ENCODE measurements around the gene GSG1L. TPM values are rescaled to one million over a fixed set of nuclear protein-coding genes. Genes with fewer than 3 reads are reported as not detected.

GSG1L gene
- total RNA-seq, 5 donors from 2014 or later (not counting 1 experiment from before 2014, with no cell fraction given) = not detected

GRCh38 chr16:27739606-27740357, 323.7 kb downstream of the GSG1L start:
- H3K27me3 ChIP-seq (replicated peaks in 1 of 2; ENCODE audit: control insufficient read depth in 2 of 2, extremely low read depth in 1 of 2, insufficient read depth in 2 of 2, low read length in 1 of 2) = no peaks in the 10 kb centered on the region
- no peak overlapping the region for H3K27ac ChIP-seq (ENCODE audit: low read length)
- no peak overlapping the region for H3K4me3 Mint-ChIP-seq
- ATAC-seq (replicated peaks in 1 of 4) (no peak), DNase-seq (no peak)
- ChIA-PET CTCF (no interaction called here), POLR2A (no interaction called here)
- H3K36me3 ChIP-seq (ENCODE audit: control insufficient read depth in 2 of 2, extremely low read depth in 1 of 2, insufficient read depth in 1 of 2, low read length in 1 of 2) = peaks cover 2 to 8% of the 10 kb centered on the region in 2 donors
- H3K9me3 ChIP-seq = no peaks in the 10 kb centered on the region
- no peaks in the 10 kb centered on the region for H3K27me3 Mint-ChIP-seq
- WGBS (ENCODE audit: insufficient coverage) = 89% methylated on average over 10 of the region's 17 CpGs
- no peaks in the 10 kb centered on the region for H3K9me3 Mint-ChIP-seq
- no peak overlapping the region for H3K27ac Mint-ChIP-seq
- no peaks in the 10 kb centered on the region for H3K4me1 ChIP-seq (ENCODE audit: control insufficient read depth in 1 of 2, extremely low read depth in 1 of 2, insufficient read depth in 2 of 2, low read length in 2 of 2)
- H3K4me3 ChIP-seq (ENCODE audit: control insufficient read depth in 1 of 2, extremely low read depth in 1 of 2, low read length in 1 of 2) = no peak overlapping the region
- H3K36me3 Mint-ChIP-seq = peaks cover 58% of the 10 kb centered on the region
- H3K4me1 Mint-ChIP-seq = no peaks in the 10 kb centered on the region

- DNase-seq (no peak), ATAC-seq (replicated peaks in 1 of 4) (no peak)
- no peaks in the 10 kb centered on the region for H3K4me1 Mint-ChIP-seq
- H3K27me3 Mint-ChIP-seq = no peaks in the 10 kb centered on the region
- H3K4me3 Mint-ChIP-seq = no peak overlapping the region
- ChIA-PET POLR2A (no interaction called here), CTCF (no interaction called here)
- H3K36me3 Mint-ChIP-seq = peaks cover 58% of the 10 kb centered on the region
- no peaks in the 10 kb centered on the region for H3K27me3 ChIP-seq (replicated peaks in 1 of 2; ENCODE audit: control insufficient read depth in 2 of 2, extremely low read depth in 1 of 2, insufficient read depth in 2 of 2, low read length in 1 of 2)
- H3K9me3 ChIP-seq = no peaks in the 10 kb centered on the region
- 90% methylated on average over 10 of the region's 11 CpGs for WGBS (ENCODE audit: insufficient coverage)
- H3K27ac ChIP-seq (ENCODE audit: low read length) = no peak overlapping the region
- H3K9me3 Mint-ChIP-seq = no peaks in the 10 kb centered on the region
- peaks cover 2 to 8% of the 10 kb centered on the region in 2 donors for H3K36me3 ChIP-seq (ENCODE audit: control insufficient read depth in 2 of 2, extremely low read depth in 1 of 2, insufficient read depth in 1 of 2, low read length in 1 of 2)
- H3K27ac Mint-ChIP-seq = no peak overlapping the region
- H3K4me3 ChIP-seq (ENCODE audit: control insufficient read depth in 1 of 2, extremely low read depth in 1 of 2, low read length in 1 of 2) = no peak overlapping the region
- H3K4me1 ChIP-seq (ENCODE audit: control insufficient read depth in 1 of 2, extremely low read depth in 1 of 2, insufficient read depth in 2 of 2, low read length in 2 of 2) = no peaks in the 10 kb centered on the region
Observed at GRCh38 chr16:27738596-27738995, 324.9 kb downstream of the GSG1L start.

Other genes with a start within 250 kb of the GSG1L start
- 100 to 1,000 TPM; 355 to 403 (median 391) TPM for gene XPO6, start 148.3 kb upstream of the GSG1L start, total RNA-seq
- gene SBK1, start 228.8 kb upstream of the GSG1L start, total RNA-seq = 10 to 100 TPM; 21.8 to 26.3 (median 23.4) TPM